ENCODE results near the gene SON.

SON gene

GRCh38 chr21:33557447-33557846 lies 14.6 kb downstream of the SON start:
- no peak for DNase-seq (ENCODE audit: low read depth)
- TF ChIP-seq, protein P1, sequence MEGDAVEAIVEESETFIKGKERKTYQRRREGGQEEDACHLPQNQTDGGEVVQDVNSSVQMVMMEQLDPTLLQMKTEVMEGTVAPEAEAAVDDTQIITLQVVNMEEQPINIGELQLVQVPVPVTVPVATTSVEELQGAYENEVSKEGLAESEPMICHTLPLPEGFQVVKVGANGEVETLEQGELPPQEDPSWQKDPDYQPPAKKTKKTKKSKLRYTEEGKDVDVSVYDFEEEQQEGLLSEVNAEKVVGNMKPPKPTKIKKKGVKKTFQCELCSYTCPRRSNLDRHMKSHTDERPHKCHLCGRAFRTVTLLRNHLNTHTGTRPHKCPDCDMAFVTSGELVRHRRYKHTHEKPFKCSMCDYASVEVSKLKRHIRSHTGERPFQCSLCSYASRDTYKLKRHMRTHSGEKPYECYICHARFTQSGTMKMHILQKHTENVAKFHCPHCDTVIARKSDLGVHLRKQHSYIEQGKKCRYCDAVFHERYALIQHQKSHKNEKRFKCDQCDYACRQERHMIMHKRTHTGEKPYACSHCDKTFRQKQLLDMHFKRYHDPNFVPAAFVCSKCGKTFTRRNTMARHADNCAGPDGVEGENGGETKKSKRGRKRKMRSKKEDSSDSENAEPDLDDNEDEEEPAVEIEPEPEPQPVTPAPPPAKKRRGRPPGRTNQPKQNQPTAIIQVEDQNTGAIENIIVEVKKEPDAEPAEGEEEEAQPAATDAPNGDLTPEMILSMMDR (IDR thresholded peaks at IDR 0.05; ENCODE audit: low read length, missing control alignments): no peak
- H3K4me3 ChIP-seq (replicated peaks; ENCODE audit: low read depth, low read length): no peak overlapping the region

DNA sequence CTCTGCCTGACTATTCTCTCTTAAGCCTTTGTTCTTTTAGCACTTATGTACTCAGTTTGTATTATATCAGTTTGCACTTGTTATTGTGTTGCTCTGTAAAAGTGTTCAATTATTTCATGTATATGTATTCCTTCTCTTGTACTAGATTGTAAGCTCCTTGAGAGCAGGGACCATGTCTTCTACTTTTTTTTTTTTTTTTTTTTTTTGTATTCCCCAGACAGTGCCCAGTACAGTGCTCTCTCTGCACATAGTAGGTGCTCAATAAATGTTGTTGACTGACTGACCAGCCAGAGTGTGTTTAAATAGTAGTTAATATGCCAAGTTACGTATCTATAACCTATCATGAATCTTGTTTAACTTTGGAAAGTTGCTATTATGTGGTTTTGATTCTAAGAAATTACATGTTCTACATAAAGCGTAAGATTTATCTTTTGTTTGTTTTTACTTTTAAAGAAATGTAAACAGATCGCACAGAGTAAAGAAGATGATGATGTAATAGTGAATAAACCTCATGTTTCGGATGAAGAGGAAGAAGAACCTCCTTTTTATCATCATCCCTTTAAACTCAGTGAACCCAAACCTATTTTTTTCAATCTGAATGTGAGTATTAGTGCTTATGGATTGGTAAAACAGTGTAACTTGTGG lies 16.1 kb downstream of the SON start:
- H3K4me3 ChIP-seq (replicated peaks; ENCODE audit: low read depth, low read length): no peak overlapping the region
- TF ChIP-seq, protein P1 (IDR thresholded peaks at IDR 0.05; ENCODE audit: low read length, missing control alignments): no peak
- no peak for DNase-seq (ENCODE audit: low read depth)

DNA sequence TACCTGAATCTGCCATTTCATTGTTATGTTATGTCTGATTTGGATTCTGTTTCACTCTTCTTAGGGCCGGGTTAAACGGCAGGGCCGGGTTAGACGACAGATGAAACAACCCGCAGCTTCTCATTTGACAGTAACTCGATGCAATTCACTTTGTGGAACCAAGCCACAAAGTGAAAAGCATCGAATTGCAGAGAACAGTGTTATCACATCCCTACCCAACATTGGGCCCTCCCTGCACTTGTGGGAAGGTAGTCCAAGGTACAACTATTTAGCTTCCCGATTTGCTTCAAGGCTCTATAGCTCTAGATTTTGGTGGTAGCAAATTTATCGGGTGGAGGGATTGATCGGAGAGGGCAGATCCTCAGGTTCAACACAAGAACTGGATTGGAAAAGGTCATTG lies 17.0 kb downstream of the SON start:
- H3K4me3 ChIP-seq (replicated peaks; ENCODE audit: low read depth, low read length): no peak overlapping the region
- TF ChIP-seq, protein P1 (IDR thresholded peaks at IDR 0.05; ENCODE audit: low read length, missing control alignments): no peak
- no peak for DNase-seq (ENCODE audit: low read depth)

DNA sequence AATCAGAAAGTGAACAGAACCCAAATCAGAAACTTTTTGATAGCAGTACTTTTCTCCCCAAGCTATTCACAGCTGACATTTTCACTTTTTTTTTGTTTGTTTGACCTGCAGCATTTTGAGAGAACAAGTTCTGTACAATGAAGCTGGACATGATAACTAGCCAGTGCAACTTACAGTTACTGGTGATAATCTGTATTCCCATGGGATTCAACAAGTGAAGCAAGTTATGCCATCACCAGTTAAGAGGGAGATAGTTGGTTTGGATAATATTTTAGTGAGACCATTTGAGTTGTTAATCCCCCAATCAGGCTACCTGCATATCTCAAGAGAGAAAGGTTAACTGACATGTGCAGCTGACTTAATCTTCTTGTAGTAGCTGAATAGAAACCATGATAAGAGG lies 18.1 kb downstream of the SON start:
- no peak overlapping the region for H3K4me3 ChIP-seq (replicated peaks; ENCODE audit: low read depth, low read length)
- TF ChIP-seq, protein P1 (IDR thresholded peaks at IDR 0.05; ENCODE audit: low read length, missing control alignments): no peak
- DNase-seq (ENCODE audit: low read depth): no peak

- no peak overlapping the region for H3K4me3 ChIP-seq (replicated peaks; ENCODE audit: low read depth, low read length)
- TF ChIP-seq, protein P1 (IDR thresholded peaks at IDR 0.05; ENCODE audit: low read length, missing control alignments): no peak
- peak; percentile 25 for DNase-seq (ENCODE audit: low read depth)
Measured at GRCh38 chr21:33561373-33561772, 18.5 kb downstream of the SON start.

- TF ChIP-seq, protein P1 (IDR thresholded peaks at IDR 0.05; ENCODE audit: low read length, missing control alignments): no peak
- no peak for DNase-seq (ENCODE audit: low read depth)
- no peak overlapping the region for H3K4me3 ChIP-seq (replicated peaks; ENCODE audit: low read depth, low read length)
Measured at GRCh38 chr21:33562389-33562788, 19.6 kb downstream of the SON start.

- H3K4me3 ChIP-seq (replicated peaks; ENCODE audit: low read depth, low read length): no peak overlapping the region
- TF ChIP-seq, protein P1 (IDR thresholded peaks at IDR 0.05; ENCODE audit: low read length, missing control alignments): no peak
- DNase-seq (ENCODE audit: low read depth): no peak
Measured at GRCh38 chr21:33566514-33566913, 23.7 kb downstream of the SON start.
